GM21515 (cell line): ENCODE measurements around the gene APELA.
A peak's percentile ranks its signal among the peaks of the same experiment; 100 is the strongest.
"Not testable (repeated sequence)": the region's sequence is repeated elsewhere in the genome, so short reads cannot be mapped to it uniquely, and the experiment has no call there.

Source experiments
- ATAC-seq: cut with Tn5 transposase; IDR thresholded peaks from one replicate; pipeline ENCODE4 v1.9.1; 2021; ENCODE audit not compliant: unreplicated experiment

The APELA gene, protein sequence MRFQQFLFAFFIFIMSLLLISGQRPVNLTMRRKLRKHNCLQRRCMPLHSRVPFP

GRCh38 chr4:164876700-164877324, at the start of gene APELA:
APELA (plus strand) TSS chr4:164877178; CDS start chr4:164877332, 154 bp downstream.
- ATAC-seq = peak; percentile 98

- ATAC-seq = no peak
Measured at GRCh38 chr4:164828955-164829354, 48.0 kb upstream of the APELA start.

- no peak for ATAC-seq
Measured at GRCh38 chr4:164846566-164846965, 30.4 kb upstream of the APELA start.

DNA sequence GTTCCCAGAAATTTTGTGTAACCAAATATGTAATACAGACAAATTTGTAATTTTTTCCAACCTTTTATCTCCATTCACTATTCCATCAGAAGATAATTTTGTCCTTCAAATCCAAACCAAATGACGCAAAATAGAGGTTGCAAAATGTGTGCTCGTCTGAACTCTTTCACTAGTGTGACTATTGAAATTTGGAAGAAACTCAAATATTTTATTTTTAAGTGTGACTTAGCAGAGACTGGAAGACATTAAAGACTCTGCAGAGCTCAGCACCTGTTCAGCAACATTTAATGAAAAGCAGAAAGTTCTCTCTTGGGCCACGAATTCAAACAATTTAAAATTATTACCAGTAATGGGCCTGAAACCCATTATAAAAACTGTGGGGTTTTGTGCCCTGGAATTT, 30.0 kb upstream of the APELA start:
- ATAC-seq = no peak

- ATAC-seq = peak; percentile 79
Measured at GRCh38 chr4:164847967-164848649, 28.9 kb upstream of the APELA start.

- no peak for ATAC-seq
Measured at GRCh38 chr4:164856396-164856795, 20.6 kb upstream of the APELA start.

- ATAC-seq = no peak
Measured at GRCh38 chr4:164866817-164867490, 10.0 kb upstream of the APELA start.

DNA sequence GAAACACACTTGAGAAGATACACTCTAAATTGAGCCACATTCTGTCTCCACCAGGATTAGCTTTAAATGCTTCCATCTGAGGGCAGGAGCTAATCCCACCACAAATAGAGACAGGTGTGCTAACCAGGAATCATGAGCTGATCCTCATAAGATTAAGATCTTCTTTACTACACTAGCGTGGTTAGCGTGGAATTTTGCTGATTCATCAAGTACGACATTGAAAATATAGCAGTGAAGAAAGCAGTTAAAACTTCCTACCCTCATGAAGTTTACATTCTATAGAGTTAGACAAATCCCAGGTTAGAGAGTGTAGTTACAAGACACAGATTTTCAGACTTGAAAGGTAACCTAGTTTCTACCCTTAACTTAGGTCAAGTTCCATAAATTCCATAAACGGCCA, 5.3 kb upstream of the APELA start:
- no peak for ATAC-seq

GRCh38 chr4:164872481-164872880, 4.5 kb upstream of the APELA start:
- no peak for ATAC-seq

DNA sequence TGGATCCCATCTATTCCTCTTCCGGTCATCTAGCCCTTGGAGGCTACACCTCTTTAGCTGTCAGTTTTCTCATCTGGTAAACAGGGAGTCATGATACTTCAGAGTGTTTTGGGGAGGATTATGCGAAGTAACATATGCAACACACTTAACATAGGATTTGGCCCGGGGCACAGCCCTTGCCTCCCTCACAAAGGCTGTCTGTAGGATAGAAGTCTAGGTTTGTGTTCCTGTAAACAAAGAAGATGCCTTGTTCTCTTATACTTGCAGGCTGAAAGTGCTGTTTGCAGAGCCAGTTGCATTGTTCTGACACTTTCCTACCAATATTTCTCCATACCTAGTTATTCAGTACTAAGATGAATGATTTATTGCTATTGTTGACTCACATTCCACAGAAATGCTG, 2.2 kb upstream of the APELA start:
- ATAC-seq = no peak

DNA sequence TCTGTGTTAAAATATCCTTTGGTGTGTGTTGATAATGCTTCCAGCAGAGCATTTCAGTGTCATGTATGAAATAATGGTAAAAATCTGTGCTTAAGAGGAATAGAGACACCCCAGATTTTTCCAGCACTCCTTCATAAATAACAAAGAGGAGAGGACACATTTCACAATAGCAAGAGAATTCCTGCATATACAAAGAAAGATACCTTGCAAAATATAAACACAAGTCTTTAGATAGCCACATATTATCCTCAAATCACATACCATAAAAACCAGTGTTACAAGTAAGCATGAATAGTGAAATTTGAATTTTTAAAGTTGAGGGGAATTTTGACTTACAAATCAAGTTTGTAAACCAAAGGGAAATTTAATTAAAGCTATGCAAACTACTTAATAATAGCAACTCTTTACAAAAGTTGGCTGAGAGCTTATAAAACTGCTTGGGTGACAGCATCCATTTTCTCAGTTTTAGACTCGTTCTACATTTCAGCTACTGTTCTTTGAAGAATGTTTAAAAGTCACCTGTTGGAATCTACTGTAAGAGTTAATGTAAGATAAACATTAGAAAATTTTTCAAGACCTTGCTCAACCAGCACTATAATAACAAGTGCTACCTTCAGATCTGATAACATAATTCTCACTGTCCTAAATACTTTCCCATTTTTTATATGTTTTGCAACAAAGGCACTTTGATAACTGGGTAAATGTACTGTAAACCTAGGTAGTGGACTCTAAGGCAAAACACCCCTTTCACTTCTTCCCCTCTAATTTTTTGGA, 3.7 kb downstream of the APELA start:
- no peak for ATAC-seq

DNA sequence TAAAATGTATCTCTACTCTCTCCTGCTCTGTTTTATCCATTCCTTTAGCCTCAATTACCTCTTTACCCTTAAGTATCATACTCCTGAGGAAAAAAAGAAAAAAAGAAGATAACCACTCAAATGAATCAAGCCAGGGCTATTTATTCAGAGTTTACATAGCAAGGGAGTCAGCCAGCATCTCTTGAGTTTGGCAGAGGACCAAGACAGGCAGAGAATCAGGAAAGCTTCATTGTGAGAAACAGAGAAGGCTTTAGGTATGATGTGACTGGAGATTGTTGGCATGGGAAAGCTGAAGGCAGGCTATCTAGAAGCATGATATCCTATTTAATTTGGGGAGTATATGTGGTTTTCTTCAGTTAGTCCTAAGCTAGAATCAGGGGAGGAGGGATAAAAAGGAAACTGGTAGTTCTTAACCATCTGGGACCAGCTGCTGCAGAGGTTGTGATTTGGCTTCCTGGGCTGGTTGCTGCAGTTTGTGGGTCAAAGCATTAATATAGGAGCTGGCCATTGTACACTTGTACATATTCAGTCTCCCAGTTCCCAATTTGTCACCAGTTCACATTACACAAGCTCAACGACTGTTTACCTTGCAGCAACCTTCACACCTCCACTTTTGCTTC, 11.2 kb downstream of the APELA start:
- ATAC-seq = no peak

DNA sequence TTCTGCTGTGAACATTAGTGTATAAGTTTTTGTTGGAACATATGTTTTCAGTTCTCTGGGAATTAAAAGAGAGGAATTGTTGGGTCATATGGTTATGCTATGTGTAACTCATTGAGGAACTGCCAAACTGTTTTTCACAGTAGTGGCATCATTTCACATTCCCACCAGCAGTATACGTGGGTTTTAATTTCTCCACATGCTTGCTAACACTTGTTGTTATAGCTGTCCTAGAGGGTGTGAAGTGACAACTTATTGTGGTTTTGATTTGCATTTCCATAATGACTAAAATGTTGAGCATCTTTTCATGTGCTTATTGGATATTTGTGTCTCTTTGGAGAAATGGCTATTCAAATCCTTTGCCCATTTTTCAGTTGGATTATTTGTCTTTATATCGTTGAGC, 13.7 kb downstream of the APELA start:
- ATAC-seq = no peak

DNA sequence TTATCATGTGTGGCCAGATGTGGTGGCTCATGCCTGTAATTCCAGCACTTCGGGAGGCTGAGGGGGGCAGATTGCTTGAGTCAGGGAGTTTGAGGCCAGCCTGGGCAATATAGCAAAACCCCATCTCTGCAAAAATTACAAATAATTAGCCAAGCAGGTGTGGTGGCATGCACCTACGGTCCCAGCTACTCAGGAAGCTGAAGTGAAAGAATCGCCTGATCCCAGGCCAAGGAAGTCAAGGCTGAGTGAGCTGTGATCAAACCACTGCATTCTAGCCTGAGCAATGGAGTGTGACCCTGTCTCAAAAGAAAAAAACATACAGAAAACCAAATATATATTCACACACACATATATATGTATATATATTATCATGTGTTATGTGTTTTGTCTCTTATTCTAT, 15.0 kb downstream of the APELA start:
- peak; percentile 86 for ATAC-seq

- ATAC-seq = peak; percentile 73
Measured at GRCh38 chr4:164894702-164895101, 17.7 kb downstream of the APELA start.

DNA sequence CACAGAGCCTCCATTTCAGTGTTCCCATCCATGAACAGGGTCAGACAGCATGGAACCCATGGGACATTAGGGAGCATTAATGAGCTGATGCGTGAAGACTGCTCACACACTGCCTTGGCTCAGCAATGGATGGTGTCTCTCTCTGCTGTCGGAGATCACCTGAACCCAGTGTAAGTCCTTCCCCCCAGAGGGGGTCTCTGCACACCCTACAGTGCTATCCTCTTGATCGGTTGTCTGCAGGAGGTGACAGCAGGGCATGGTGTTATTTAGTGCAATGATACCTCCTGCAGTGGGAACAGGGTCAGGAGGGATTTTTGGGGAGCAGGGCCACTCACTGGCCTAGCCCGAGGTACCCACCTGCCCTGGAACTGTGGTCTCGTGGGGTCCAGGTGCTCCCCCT, 25.6 kb downstream of the APELA start:
- no peak for ATAC-seq

GRCh38 chr4:164904336-164904735, 27.4 kb downstream of the APELA start:
- ATAC-seq = no peak

DNA sequence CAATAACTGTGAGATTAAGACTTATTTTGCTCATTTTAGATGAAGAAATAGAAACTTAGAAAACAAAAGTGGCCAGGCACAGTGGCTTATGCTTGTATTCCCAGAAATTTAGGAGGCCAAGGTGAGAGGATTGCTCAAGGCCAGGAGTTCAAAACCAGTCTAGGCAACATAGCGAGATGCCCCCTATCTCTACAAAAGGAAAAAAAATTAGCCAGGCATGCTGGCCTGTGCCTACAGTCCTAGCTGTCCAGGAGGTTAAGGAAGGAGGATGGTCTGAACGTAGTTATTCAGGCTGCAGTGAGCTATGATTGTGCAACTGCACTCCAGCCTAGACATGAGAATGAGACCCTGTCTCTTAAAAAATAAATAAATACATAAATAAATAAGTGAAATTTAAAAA, 28.0 kb downstream of the APELA start:
- ATAC-seq = no peak

DNA sequence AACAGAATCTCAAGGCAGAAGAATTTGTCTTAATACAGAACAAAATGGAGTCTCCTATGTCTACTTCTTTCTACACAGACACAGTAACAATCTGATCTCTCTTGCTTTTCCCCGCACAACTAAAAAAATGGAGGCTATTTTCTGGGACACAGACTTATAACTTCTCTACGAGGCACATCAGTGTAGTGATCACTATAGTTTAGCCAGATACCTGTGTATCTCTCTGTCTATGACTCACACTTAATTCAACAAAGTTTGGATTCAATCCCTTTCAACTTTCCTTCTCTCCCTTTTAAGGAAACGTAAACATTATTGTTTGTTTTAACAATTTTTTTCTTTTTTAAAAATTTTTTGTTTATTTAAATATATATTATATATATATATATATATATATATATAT, 29.4 kb downstream of the APELA start:
- ATAC-seq = no peak

DNA sequence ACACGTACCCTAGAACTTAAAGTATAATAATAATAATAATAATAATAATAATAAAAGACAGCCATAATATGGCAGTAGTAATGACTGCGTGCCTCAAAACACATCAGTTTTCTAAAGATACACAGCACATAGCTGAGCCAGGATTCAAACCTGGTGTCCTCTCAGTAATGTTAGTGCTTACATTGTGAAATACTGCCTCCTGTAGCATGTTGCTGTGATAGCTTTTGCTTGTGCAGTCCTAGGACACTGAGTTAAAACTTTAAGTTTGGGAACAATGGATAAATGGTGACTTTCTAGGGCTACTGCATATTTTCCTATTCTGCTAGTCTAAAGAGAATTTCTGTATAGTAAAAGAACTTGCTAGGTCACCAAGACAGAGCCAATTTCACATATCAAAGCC, 36.5 kb downstream of the APELA start:
- not testable (repeated sequence) for ATAC-seq

DNA sequence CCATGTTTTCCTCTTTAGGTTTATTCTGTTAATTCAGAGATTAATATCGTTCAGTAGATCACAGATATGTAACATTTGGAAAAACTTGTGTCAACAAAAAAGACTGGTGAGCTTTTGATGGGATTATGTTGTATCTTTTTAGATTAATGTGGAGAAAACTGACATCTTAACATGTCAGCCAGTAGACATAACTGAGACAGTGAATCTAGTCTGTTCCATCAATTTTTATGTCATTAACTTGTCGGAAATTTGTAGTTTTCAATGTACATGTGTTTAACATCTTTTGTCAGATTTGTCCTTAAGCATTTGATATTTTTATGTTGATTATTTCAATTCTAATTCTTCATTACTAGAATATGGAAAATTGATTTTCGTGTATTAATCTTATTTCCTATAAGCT, 42.0 kb downstream of the APELA start:
- ATAC-seq = no peak
